Heart left ventricle (tissue), 16 donors: Measurements from ENCODE around the gene NFIA. TPM values are rescaled to one million over a fixed set of nuclear protein-coding genes. Genes with fewer than 3 reads are reported as not detected.

Source experiments
- ATAC-seq, 4 donors: fragments of 200-7000 bp; cut with Tn5 transposase; one replicate each; pipeline ENCODE4 v1.9.1; 2020 to 2022; ENCODE audit warnings: moderate library complexity in 4 of 4, mild to moderate bottlenecking in 3 of 4, moderate number of reproducible peaks in 1 of 4
- DNase-seq, 5 donors: peaks; one replicate each; pipeline ENCODE4 v3.0.0-alpha.2; 2020
- H3K27ac ChIP-seq, 12 donors: fragments of 200-600 bp; sonication (generic) in 4 of 12; one replicate each; pipeline versions ENCODE4 v1.5.0 to v1.8.0; 2016 to 2022; ENCODE audit warnings: mild to moderate bottlenecking in 2 of 12
- H3K27me3 ChIP-seq, 9 donors: fragments of 200-600 bp; sonication (generic) in 2 of 9; one replicate each; pipeline versions ENCODE4 v1.5.1 to v1.8.0; 2016 to 2022; ENCODE audit warnings: mild to moderate bottlenecking in 3 of 9
- H3K36me3 ChIP-seq, 9 donors: fragments of 200-600 bp; sonication (generic) in 2 of 9; one replicate each; pipeline versions ENCODE4 v1.5.0 to v1.8.0; 2018 to 2022; ENCODE audit warnings: mild to moderate bottlenecking in 2 of 9
- H3K4me1 ChIP-seq, 12 donors: fragments of 200-600 bp; sonication (generic) in 4 of 12; one replicate each; pipeline versions ENCODE4 v1.5.0 to v1.8.0; 2016 to 2022; ENCODE audit warnings: mild to moderate bottlenecking in 3 of 12
- H3K4me3 ChIP-seq, 12 donors: fragments of 200-600 bp; sonication (generic) in 4 of 12; one replicate each; pipeline versions ENCODE4 v1.5.0 to v1.8.0; 2017 to 2022; ENCODE audit warnings: mild to moderate bottlenecking in 9 of 12, moderate library complexity in 4 of 12
- H3K9me3 ChIP-seq, 12 donors: fragments of 200-600 bp; sonication (generic) in 4 of 12; one replicate each; pipeline versions ENCODE4 v1.5.0 to v1.8.0; 2016 to 2022; ENCODE audit warnings: mild to moderate bottlenecking in 1 of 12
- CTCF ChIP-seq, 12 donors: fragments of 200-600 bp; sonication (generic) in 4 of 12; IDR thresholded peaks; one replicate each; pipeline versions ENCODE4 v1.5.0 to v1.8.0; 2018 to 2022; ENCODE audit warnings: antibody characterized with exemption in 12 of 12, mild to moderate bottlenecking in 5 of 12
- POLR2A ChIP-seq, 2 donors: fragments of 450-650 bp; IDR thresholded peaks; one replicate each; pipeline ENCODE4 v1.6.1; 2017; ENCODE audit warnings: antibody characterized with exemption in 2 of 2, mild to moderate bottlenecking in 2 of 2, moderate library complexity in 2 of 2
- WGBS, 4 donors: extraction: QIAGEN DNeasy Blood & Tissue Kit in 2 of 4; methylation state at CpG; one replicate each; pipeline versions ENCODE4 v1.1.5 to v1.1.7; 2013 to 2018; 5-methylcytosine and 5-hydroxymethylcytosine counted together
- intact Hi-C, 10 donors: fragments of 100-400 bp; cut with DNase I; formaldehyde crosslinking; loops; one replicate each; pipeline versions ENCODE4 v1.11.1 to v1.14.2; 2022
- polyA plus RNA-seq, 2 donors: library from polyadenylated mRNA; stranded (reverse); fragments of 200-250 nt; gene quantifications; one replicate each; pipeline ENCODE4 v1.2.3, GENCODE V29; 2013
- total RNA-seq, 9 donors: library from RNA; depleted of rRNA in 2 of 9; stranded (reverse); fragments of >200 nt in 2 of 9; fragmentation: NEBNext Ultra II Directional in 3 of 9; extraction: Animal tissue kit (Norgen Biotek cat#: 25700) in 3 of 9; gene quantifications; one replicate each; pipeline versions ENCODE4 v1.1.0 to v1.2.4, GENCODE V29; 2016 to 2023
- donor health status: ischemic (EF 13 %, LVEDD 7.1; RV severe dilation, severe dysfunction).
- donor health status: healthy with polysubstance abuse.
- donor health status: DM: no; HTN: yes; CAD: no.
- donor health status: DM: no; HTN: no; CAD: no.
- donor health status: ischemic (EF 25% LVEDD 6.9; RV normal size, moderate dysfunction).
- donor health status: ischemic (EF 25% LVEDD 5.7; RV mildly dilated, moderate dysfunction).
- donor health status: healthy.
- donor health status: DM: yes; HTN: yes; CAD: no.
- donor health status: ischemic (EF 35%, LVEDD 5.7; RV mildly dilated, moderate dysfunction).
- donor health status: nonischemic (EF 11% LVEDD 7.7; RV severe dilation, severe dysfunction).
- donor health status: DM: yes; HTN: yes; CAD: no.
- donor health status: PGD.
- donor health status: ischemic (EF 29% LVEDD 5.4; RV normal size, mild dysfunction).
- donor health status: nonischemic (EF 23%, LVEDD 6.1; RV moderate dilation, normal function).

NFIA gene
- total and polyA plus RNA-seq, 11 donors, result 12.7 to 121 (median 96.5) TPM

GRCh38 chr1:61152066-61152465, 69.7 kb downstream of the NFIA start:
- Histone ChIP-seq H3K27me3 (no peaks in the 10 kb centered on the region), H3K36me3 (no peaks in the 10 kb centered on the region), H3K27ac (peak overlapping the region in 2 of 12 donors; percentile 16 to 57), H3K4me3 (no peak overlapping the region), H3K4me1 (peaks cover 7 to 77% (median 41%) of the 10 kb centered on the region in 12 donors), H3K9me3 (no peaks in the 10 kb centered on the region)
- TF ChIP-seq CTCF (IDR thresholded peaks at IDR 0.05) (no peak), POLR2A (IDR thresholded peaks at IDR 0.05) (no peak)
- DNase-seq (no peak), ATAC-seq (no peak)
- WGBS, 4 donors, result 88 to 97% (median 93%) methylated on average over 3 of the region's 3 CpGs
- intact Hi-C loops, result no loop called here

GRCh38 chr1:61152469-61153105, 70.2 kb downstream of the NFIA start:
- no peaks in the 10 kb centered on the region for H3K36me3 ChIP-seq
- no peak overlapping the region for H3K4me3 ChIP-seq
- H3K9me3 ChIP-seq, result no peaks in the 10 kb centered on the region
- intact Hi-C loops, result no loop called here
- H3K4me1 ChIP-seq, result peaks cover 7 to 82% (median 46%) of the 10 kb centered on the region in 12 donors
- H3K27me3 ChIP-seq, result no peaks in the 10 kb centered on the region
- H3K27ac ChIP-seq, result peak overlapping the region in 3 of 12 donors; percentile 9 to 57 (median 16)
- no peak for DNase-seq
- TF ChIP-seq CTCF (IDR thresholded peaks at IDR 0.05) (peak in 1 of 12 donors; percentile 16), POLR2A (IDR thresholded peaks at IDR 0.05) (no peak)
- ATAC-seq, result peak in 2 of 4 donors; percentile 25 to 28

GRCh38 chr1:61156576-61157467, 74.5 kb downstream of the NFIA start:
- peak in 1 of 4 donors; percentile 14 for ATAC-seq
- H3K4me1 ChIP-seq, result peaks cover 7 to 76% (median 49%) of the 10 kb centered on the region in 12 donors
- TF ChIP-seq POLR2A (IDR thresholded peaks at IDR 0.05) (no peak), CTCF (IDR thresholded peaks at IDR 0.05) (no peak)
- no peaks in the 10 kb centered on the region for H3K27me3 ChIP-seq
- H3K36me3 ChIP-seq, result peaks cover 0 to 5% (median 0%) of the 10 kb centered on the region in 9 donors
- no peak for DNase-seq
- no peak overlapping the region for H3K4me3 ChIP-seq
- H3K27ac ChIP-seq, result peak overlapping the region in 11 of 12 donors; percentile 32 to 71 (median 53)
- H3K9me3 ChIP-seq, result no peaks in the 10 kb centered on the region
- WGBS, 4 donors, result 31 to 46% (median 41%) methylated on average over 4 of the region's 4 CpGs
- intact Hi-C loops, result no loop called here

- ATAC-seq (peak; percentile 37 to 74 (median 60)), DNase-seq (no peak)
- H3K4me3 ChIP-seq, result peak overlapping the region in 2 of 12 donors; percentile 9 to 12
- TF ChIP-seq POLR2A (IDR thresholded peaks at IDR 0.05), result no peak
- TF ChIP-seq CTCF (IDR thresholded peaks at IDR 0.05), result no peak
- H3K9me3 ChIP-seq, result no peaks in the 10 kb centered on the region
- H3K27ac ChIP-seq, result peak overlapping the region in 11 of 12 donors; percentile 32 to 71 (median 53)
- intact Hi-C loops, result no loop called here
- 31 to 40% (median 36%) methylated on average over 3 of the region's 3 CpGs for WGBS, 4 donors
- H3K36me3 ChIP-seq, result peaks cover 0 to 5% (median 0%) of the 10 kb centered on the region in 9 donors
- no peaks in the 10 kb centered on the region for H3K27me3 ChIP-seq
- H3K4me1 ChIP-seq, result peaks cover 5 to 76% (median 49%) of the 10 kb centered on the region in 12 donors
Measured at GRCh38 chr1:61157468-61157987, 75.2 kb downstream of the NFIA start.
